Breast epithelium (tissue), 3 donors: ENCODE results near the gene ATP9A.

Source experiments
- POLR2A ChIP-seq: fragments of 450-650 bp; IDR thresholded peaks from one replicate; pipeline ENCODE4 v1.6.1; 2016; ENCODE audit warnings: antibody characterized with exemption, mild to moderate bottlenecking, moderate library complexity
- POLR2AphosphoS5 ChIP-seq, 3 donors: sonication (generic); formaldehyde crosslinking; IDR thresholded peaks; one replicate each; pipeline ENCODE4 v1.6.1; 2017; ENCODE audit warnings: antibody characterized with exemption in 3 of 3
- TF ChIP-seq, protein P1 (sequence below), 3 donors: fragments of 450-650 bp; IDR thresholded peaks; one replicate each; pipeline ENCODE4 v1.5.1; 2016 to 2017; ENCODE audit warnings: antibody characterized with exemption in 3 of 3, mild to moderate bottlenecking in 3 of 3, moderate library complexity in 3 of 3

DNA sequence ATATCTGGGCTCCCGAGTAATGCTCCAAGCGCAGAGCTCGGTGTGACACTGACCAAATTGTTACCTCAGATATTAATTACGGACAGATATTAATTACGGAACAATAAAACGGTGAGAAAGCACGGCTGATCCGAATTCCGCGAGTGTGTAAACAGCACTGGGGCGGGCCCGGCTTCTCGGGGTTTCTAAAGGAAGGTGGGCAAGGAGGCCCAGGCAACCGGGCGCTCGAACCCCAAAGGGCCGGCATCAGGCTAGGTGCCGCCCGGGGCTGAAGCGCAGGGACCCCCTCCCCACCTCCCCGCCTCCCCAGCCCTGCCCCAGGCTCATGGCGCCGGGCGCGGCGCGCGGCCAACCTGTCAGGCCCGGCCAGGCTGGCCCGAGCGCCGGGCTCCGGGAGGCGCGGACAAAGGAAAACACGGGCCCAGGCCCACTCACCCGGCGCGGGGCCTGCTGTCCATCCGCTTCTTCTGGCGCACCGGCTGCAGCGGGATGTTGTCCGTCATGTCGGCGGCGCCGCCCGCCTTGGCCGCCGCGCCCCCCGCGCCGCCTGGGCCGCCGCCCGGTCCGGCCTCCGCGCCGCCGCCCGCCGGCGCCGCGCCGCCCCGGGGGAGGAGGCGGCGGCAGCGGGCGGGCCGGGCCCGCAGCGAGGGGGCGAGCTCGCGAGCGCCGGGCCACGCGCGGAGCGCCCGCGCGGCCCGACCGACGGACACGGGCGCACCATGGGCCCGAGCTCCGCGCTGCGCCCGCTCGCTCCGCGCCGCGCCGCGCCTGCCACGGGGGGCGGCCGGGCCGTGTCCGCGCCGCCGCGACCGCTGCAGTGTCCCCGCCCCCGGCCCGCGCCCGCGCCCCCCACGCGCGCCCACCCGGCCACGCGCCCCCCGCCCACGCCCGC is at the start of gene ATP9A:
- TF ChIP-seq POLR2A (no peak), POLR2AphosphoS5 (IDR thresholded peaks at IDR 0.05) (no peak)
- TF ChIP-seq, protein P1, sequence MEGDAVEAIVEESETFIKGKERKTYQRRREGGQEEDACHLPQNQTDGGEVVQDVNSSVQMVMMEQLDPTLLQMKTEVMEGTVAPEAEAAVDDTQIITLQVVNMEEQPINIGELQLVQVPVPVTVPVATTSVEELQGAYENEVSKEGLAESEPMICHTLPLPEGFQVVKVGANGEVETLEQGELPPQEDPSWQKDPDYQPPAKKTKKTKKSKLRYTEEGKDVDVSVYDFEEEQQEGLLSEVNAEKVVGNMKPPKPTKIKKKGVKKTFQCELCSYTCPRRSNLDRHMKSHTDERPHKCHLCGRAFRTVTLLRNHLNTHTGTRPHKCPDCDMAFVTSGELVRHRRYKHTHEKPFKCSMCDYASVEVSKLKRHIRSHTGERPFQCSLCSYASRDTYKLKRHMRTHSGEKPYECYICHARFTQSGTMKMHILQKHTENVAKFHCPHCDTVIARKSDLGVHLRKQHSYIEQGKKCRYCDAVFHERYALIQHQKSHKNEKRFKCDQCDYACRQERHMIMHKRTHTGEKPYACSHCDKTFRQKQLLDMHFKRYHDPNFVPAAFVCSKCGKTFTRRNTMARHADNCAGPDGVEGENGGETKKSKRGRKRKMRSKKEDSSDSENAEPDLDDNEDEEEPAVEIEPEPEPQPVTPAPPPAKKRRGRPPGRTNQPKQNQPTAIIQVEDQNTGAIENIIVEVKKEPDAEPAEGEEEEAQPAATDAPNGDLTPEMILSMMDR (IDR thresholded peaks at IDR 0.05), result no peak
